Activated CD8-positive, alpha-beta memory T cell treated with anti-CD3 and anti-CD28 coated beads for 4 hours (primary cell): Measurements from ENCODE around the gene EFNB3.

ENCODE experiments used
- DNase-seq, 2 donors: peaks; one replicate each; pipeline ENCODE4 v3.0.0-alpha.2; 2020; ENCODE audit warnings: low read depth in 2 of 2

The EFNB3 gene

DNA sequence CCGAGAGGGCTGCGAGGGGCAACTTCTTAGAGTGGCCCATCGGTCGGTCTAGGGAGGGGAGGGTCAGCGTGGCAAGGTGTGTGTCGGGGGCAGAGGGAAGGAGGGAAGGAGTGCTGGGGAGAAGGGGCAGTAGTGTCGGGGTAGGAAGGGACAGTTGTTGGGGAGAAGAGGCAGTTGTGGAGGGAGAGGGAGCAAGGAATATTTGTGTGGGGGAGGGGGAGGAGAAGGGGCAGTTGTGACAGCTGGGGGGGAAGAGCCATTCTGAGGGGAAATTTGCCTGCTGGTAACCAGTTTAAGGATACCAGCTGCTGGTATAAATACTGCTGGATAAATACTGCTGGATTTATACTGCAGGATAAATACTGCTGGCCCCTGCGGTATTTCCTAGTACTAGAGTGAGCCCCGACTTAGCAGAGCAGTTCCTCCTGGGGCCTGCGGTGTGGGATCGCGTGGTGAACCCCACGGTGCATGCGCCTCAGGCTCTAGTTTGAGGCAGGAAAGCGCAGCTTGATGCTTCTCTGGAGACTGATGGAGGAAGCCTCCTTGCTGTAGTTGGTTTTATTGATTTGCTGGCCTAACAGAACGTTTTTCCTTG is 12.9 kb downstream of the EFNB3 start:
- no peak for DNase-seq

DNA sequence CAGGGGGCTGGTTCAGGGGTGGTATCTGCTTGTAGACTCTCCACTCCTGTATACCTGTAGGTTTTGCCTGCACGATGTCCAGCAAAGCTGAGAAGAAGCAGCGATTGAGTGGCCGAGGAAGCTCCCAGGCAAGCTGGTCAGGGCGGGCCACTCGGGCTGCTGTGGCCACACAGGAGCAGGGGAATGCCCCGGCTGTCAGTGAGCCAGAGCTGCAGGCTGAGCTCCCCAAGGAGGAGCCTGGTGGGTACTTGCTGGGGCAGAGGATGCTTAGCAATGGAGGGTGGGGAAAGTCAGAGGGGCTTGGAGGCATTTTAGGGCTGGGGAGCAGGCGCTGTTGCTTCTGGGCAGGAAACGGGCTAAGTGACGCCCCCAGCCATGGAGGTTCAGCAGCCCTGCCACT is 14.7 kb downstream of the EFNB3 start:
- no peak for DNase-seq

DNA sequence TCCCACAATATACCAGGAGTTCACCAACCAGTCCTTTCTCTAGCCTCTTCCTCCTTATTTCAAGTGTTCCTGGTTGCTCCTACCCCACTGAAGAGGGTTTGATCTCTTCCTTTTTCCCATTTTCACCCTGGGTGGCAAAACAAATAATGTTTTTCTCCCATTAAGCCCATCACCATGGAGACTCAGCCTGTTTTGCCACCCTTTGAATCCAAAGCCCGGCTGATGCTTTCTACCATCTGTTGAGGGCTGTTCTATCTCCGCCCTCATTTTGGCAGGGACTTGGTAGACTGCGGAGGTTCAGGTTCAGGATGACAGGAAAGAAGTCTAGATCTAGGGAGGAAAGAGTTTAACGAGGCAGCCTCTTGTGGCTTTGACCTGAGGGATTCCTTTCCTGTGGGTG is 15.1 kb downstream of the EFNB3 start:
- no peak for DNase-seq

DNA sequence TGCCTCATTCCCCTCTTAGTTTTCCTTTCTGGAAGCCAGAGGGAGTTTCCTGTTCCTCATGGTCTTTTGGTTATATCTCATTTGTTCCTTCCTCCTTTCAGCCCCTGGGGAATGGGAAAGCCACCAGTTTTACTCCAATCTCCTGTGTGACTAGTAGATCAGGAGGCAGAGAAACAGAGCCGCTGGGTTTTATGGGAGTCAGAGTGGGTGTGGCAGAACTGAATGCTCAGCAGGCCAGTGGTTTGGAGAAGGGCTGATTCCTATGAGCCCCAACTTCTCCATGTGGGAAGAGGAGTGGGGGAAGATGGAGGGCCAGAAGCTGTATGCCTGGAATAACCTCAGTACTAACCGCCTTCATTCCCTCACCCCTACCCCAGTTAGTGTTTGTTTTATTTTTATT is 16.6 kb downstream of the EFNB3 start:
- DNase-seq = no peak

DNA sequence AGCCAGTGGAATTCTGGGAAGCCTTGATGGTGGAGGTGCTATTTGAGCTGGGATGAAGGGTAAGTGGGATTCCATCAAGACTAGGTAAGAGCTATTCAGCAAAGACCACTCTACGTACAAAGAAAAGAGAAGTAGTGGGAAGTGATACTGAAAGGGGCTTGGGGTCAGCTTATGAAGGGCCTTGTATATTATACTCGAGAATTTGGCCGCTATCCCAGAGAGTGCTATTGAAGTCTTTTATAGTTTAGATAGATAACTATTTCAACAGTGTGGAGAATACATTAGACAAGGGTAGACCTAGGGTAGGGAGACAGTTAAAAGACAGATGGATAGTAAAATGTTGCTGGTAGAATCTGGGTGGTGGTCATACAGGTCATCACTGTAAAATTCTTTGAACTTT is 22.9 kb downstream of the EFNB3 start:
- no peak for DNase-seq

DNA sequence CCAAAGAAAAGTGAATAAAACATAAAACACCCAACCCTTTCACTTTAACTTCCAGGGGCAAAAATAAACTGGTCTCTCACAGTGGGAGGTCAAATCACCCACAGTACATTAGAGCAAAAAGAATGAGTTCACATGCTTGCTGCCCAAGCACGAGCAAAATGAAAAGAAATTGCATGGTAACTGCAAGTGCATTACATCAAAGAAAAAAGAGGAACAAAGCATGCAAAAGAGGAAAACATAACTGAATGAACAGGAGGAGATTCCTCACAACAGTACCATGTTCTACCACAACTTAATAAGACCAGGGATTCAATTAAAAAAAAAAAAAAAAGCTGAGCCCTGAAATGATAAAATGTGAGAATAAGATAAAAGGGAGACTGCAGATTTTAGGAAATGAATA is 24.8 kb downstream of the EFNB3 start:
- no peak for DNase-seq

DNA sequence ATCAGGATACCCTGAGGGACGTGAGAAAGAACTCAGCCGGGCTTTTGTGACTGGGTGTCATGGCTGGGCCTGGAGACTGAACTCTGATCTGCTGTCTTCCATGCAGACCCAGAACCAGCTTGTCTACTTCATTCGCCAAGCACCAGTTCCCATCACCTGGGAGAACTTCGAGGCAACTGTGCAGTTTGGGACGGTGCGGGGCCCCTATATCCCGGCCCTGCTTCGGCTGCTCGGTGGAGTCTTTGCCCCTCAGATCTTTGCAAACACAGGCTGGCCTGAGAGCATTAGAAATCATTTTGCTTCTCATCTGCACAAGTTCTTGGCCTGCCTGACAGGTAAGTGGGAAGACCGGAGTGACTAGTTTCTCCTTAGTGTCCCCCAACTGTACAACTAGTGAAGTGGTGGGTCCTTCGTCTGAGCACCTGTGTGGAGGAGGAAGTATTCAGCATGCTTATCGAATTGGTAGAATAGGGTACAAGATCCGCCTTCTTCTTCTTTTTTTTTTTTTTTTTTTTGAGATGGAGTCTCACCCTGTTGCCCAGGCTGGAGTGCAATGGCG is 28.1 kb downstream of the EFNB3 start:
- no peak for DNase-seq

DNA sequence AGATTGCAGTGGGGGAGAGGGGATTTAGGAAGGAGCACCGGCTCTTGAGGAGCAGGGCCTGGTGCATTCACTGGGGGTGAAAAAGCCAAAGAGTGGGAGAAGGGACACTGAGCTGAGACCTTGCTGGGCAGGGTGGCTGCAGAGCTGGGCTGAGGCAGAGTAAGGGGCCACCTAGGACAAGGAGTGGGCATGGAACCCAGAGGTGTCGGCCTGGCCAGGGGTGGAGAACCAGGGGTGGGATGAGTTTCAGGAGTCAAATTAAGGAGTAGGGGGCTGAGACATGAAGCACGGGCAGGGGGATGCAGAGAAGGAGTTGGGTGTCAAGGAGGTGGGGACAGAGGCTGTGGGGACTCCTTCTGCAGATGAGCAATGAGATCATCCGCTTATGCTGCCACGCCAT is 32.6 kb downstream of the EFNB3 start:
- DNase-seq = no peak

DNA sequence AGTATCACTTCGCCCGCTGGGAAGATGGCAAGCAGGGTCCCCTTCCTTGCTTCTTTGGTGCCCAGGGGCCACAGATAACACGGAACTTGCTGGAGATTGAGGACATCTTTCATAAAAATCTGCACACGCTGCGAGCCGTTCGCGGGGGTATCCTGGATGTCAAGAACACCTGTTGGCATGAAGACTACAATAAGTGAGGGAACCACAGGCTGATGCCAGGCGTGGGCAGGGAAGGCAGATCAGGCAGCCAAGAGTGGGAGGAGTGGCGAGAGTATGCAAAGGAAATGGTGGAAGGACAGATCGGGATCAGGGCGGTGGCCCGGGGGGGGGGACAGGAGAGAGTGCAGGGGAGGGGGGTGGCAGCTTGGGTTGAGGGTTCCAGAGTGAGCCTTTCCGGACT is 34.7 kb downstream of the EFNB3 start:
- DNase-seq = no peak

DNA sequence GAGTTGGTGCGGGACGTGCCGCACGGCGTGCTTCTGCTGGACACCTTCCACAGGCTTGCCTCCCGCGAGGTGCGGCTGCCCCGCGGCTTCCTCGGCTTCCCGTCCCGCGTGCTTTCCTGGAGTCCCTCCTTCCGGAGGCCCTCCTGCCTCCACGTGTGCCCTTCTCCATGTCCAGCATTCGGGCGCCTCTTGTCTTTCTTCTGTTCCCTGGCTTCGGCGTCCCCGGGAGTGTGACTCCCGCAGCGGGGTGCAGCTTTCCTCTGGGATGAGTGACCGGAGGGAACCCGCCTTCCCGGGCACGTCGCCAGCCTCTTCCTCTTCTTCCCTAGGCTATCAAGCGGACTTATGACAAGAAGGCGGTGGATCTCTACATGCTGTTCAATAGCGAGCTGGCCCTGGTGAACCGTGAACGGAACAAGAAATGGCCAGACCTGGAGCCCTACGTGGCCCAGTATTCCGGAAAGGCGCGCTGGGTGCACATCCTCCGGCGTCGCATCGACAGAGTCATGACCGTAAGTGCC is 35.5 kb downstream of the EFNB3 start:
- DNase-seq = no peak

DNA sequence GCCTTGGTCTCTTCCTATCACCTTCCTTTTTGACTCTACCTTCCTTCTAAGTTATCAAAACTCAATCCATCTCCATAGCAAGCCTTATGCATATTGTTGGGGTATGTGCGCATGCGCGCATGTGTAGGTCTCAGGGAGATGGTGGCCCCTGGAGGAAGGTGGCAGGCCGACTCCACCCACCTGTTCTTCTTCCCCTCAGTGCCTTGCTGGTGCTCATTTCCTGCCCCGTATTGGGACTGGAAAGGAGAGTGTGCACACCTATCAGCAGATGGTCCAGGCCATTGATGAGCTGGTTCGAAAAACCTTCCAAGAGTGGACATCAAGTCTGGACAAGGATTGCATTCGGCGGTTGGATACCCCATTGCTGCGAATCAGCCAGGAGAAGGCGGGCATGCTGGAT is 37.7 kb downstream of the EFNB3 start:
- no peak for DNase-seq

DNA sequence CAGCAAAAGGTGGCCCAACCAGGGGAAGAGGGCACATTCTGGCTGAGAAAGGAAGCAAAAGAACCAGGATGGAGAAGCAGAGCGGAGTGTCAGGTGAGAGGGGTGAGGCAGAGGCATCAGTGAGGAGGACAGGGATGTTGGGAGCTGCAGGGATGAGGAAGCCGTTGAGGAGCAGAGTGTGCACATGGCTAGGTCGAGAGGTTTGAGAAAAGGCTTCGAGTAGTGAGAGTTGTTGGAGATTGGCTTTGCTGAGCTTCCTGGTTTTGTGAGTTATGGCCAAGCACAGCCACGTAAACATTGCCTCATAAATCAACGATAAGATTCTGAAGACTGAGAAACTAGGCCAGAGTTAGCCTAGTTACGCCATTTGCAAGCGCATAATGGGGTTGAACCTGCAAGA is 39.4 kb downstream of the EFNB3 start:
- no peak for DNase-seq

DNA sequence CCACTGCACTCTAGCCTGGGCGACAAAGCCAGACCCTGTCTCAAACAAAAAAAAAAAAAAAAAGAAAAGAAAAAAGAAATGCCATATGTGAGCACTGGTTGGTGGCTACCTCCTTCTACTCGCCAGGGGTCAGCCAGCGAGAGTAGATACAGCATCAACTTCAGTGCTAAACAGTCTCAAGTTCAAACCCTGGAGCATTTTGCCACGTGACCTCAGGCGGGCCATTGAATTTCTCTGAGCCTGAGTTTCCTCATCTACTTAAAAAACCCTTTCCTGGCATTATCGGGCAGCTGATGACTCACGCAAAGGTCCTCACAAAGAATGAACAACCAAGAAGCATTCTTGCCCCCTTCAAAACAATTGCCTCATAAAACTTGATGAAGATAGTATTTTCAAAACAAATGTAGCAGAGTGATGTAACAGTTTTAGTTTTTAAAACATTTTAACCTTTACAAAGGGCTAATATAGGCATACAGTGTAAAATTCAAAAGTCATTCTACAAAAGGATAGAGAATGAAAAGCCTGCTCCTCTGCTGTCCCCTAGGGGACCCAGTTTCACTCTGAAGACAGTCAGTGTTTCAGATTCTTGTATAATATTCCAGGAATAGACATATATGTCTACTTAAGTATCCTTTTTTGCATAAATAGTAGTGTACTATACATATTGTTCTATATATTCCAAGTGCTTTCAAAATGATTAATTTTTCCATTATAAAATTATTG is 40.9 kb downstream of the EFNB3 start:
- DNase-seq = no peak

DNA sequence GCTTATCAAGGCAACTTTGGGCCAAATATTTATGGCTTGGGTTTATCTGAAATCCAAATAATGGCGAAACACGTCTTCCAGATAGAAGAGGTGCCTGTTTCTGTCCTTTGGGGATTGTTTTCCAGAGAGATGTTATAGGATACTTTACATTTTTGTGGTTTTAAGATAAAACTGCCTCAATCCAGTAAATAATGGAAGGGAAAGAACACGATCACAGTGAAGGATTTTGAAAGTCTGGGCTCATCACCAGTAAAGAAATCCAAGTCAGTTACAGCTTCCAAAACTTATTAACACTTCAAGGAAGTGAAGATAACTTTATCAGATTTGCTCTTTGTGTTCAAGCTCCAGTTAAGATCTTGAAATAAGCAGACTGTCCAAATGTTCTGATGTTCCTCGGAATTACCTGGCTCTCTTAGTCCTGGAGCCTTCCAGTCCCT is 42.7 kb downstream of the EFNB3 start:
- DNase-seq = no peak

DNA sequence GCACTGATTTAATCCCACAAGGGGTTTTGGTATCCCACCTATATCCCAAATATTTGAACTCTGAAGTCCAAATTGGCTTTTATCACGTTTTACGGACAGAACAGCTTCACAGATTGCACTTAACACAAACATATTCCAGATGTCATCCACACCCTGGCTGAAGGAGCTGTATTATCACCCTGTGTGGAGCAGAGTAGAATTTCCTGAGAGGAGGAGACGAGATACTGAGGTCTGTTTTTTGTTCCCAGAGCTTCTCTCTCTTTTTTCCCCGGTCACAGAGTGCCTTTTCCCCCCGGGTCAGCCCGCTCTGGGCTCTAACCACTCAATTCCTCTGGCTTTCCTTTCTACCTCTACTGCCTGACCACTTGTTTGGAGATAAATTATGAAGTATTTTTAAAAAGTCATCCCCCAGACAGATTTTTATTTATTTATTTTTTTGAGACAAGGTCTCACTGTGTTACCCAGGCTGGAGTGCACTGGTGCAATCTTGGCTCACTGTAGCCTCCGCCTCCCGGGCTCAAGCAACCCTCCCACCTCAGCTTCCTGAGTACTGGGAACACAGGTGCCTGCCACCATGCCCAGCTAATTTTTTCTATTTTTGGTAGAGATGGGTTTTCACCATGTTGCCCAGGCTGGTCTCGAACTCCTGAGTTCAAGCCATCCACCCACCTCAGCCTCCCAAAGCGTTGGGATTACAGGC is 43.2 kb downstream of the EFNB3 start:
- DNase-seq = no peak

DNA sequence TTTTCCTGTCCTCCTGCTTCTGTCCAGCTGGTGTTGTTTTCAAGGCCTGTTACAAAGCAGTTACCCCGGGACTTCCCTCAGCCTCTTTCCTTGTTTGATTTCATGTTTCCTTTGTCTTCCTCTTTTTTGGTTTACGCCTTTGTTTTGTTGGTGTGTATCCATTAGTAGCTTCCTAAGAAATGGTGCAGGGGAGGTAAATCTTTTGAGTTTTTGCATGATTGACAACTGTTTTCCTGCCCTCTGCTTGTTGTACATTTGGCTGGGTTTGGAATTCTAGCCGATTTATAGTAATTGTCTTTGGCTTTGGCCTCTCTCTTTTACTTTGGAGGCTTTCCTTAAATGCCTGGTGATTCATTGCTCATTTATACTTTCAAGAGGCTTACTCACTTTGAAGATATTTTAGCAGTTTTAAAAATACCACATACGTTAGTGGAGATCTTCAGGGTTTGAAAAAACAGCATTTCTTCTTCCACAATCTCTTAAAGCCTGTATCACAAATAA is 45.4 kb downstream of the EFNB3 start:
- DNase-seq = no peak

DNA sequence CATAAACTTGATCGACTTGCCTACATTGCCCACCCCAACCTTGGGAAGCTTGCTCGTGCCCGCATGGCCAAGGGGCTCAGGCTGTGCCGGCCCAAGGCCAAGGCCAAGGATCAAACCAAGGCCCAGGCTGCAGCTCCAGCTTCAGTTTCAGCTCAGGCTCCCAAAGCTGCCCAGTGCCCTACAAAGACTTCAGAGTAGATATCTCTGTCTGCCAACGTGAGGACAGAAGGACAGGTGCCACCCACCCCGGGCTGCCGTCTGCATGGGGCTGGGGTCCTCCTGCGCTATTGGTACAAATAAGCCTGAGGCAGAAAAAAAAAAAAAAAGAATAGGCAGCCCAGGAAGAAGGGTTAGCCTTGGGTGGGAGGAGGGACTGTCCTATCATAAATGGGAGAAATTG is 49.7 kb downstream of the EFNB3 start:
- no peak for DNase-seq

DNA sequence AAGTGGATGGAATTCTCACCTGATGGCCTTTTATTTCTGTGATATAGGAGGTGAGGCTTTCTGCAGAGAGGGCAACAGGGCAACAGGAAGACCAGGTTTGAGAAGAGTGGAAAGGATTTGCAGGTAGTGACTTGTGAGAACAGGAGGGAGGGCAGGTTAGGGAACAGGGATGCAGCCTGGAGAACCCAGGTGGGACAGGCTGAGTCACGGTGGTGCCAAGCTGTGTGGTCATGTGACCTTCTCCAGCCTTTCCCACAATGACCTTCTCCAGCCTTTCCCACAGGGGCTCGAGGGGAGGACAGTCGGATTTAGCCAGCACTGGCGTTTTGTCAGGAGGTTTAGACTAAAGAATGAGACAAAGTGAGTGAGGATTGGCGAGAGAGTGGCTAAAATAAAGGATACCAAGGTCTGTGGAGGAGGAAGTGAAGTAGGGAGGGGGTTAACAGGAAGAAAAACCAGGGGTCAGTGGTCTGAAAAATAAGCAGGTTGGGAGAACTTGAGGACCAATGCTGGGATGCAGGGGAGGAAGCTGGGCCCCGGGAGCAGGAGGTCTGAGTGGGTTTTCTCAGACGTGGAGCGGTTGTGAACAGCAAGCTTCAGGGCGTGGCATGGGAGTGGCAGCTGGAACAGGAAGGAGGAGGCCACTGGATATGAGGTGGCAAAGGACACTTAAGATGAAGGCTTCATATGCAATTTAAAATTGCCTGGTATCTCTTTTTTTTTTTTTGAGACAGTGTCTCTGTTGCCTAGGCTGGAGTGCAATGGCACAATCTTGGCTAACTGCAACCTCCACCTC is 50.3 kb downstream of the EFNB3 start:
- DNase-seq = no peak

DNA sequence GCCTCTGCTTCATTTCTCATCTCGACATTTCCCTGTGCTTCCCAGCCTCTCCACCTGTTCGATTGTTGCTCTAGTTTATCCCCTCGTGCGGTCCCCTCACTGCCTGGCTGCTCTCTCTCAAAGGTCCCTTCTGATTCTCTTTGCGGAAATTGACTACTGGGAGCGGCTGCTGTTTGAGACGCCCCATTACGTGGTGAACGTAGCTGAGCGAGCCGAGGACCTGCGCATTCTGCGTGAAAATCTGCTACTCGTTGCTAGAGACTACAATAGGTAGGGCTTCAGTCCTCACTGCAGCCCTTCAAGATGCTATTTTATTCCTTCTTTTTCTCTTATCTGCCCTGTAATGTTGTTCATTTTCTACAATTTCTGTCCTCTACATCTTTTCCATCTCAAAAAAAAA is 52.0 kb downstream of the EFNB3 start:
- DNase-seq = no peak
